MM.1S (cell line): ENCODE results near the gene PLOD1.
"Not testable (repeated sequence)": the region's sequence is repeated elsewhere in the genome, so short reads cannot be mapped to it uniquely, and the experiment has no call there.

Source experiments
- CTCF ChIP-seq: fragments of 300-600 bp; sonication (generic); IDR thresholded peaks from 2 replicates; pipeline ENCODE4 v1.5.1; 2016; ENCODE audit warnings: antibody characterized with exemption, low read length, mixed read lengths
- EZH2 ChIP-seq: fragments of 300-600 bp; sonication (generic); optimal IDR thresholded peaks from 2 replicates; pipeline ENCODE3; 2017; ENCODE audit warnings: low read depth, mild to moderate bottlenecking, antibody characterized with exemption, low read length, mixed read lengths
- EZH2phosphoT487 ChIP-seq: fragments of 300-600 bp; sonication (generic); IDR thresholded peaks from 2 replicates; pipeline ENCODE4 v1.6.1; 2018; ENCODE audit warnings: antibody characterized with exemption, low read length

DNA sequence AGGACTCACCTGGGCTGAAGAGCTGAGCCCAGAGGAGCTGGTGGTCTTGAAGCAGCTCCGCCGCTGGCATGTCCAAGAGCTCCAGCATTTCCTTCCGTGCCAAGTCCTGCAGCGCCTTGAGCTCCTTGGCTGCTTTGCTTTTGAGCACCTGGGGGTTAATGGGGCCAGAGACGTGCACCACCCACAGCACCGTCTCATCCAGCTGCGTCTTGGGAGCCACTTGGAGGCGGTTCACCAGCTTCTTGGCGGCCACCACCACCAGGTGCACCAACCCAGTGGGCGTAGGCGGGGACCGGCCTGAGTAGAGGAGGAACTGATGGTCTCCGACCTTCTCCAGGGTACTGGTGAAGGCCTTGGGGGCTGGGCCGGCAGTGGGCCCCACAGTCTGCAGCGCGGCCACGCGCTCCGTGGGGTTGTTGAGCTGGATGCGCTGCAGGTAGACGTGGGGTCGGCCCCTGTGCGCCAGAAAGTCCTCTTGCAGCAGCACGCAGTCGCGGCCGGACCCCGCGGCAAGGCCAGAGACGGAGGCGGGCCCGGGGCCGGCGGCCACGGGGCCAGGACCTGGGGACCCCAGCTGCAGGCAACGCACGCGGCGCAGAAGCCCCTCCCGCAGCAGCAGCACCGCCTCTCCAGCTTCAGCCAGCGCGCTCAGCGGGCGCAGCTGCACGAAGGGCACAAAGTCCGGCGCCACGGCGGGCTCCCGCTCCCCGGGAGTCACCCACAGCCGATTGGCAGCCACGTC is 9.2 kb upstream of the PLOD1 start:
- TF ChIP-seq CTCF, EZH2, EZH2phosphoT487: not testable (repeated sequence)
